Heart left ventricle (tissue), 13 donors: Measurements from ENCODE around the gene ADA.

ENCODE experiments used
- CTCF ChIP-seq, 12 donors: fragments of 200-600 bp; sonication (generic) in 4 of 12; IDR thresholded peaks; one replicate each; pipeline versions ENCODE4 v1.5.0 to v1.8.0; 2018 to 2022; ENCODE audit warnings: antibody characterized with exemption in 12 of 12, mild to moderate bottlenecking in 5 of 12
- POLR2A ChIP-seq, 2 donors: fragments of 450-650 bp; IDR thresholded peaks; one replicate each; pipeline ENCODE4 v1.6.1; 2017; ENCODE audit warnings: antibody characterized with exemption in 2 of 2, mild to moderate bottlenecking in 2 of 2, moderate library complexity in 2 of 2
- donor health status: ischemic (EF 13 %, LVEDD 7.1; RV severe dilation, severe dysfunction).
- donor health status: DM: no; HTN: yes; CAD: no.
- donor health status: DM: no; HTN: no; CAD: no.
- donor health status: ischemic (EF 25% LVEDD 6.9; RV normal size, moderate dysfunction).
- donor health status: ischemic (EF 25% LVEDD 5.7; RV mildly dilated, moderate dysfunction).
- donor health status: ischemic (EF 35%, LVEDD 5.7; RV mildly dilated, moderate dysfunction).
- donor health status: nonischemic (EF 11% LVEDD 7.7; RV severe dilation, severe dysfunction).
- donor health status: DM: yes; HTN: yes; CAD: no.
- donor health status: PGD.
- donor health status: ischemic (EF 29% LVEDD 5.4; RV normal size, mild dysfunction).
- donor health status: nonischemic (EF 23%, LVEDD 6.1; RV moderate dilation, normal function).

DNA sequence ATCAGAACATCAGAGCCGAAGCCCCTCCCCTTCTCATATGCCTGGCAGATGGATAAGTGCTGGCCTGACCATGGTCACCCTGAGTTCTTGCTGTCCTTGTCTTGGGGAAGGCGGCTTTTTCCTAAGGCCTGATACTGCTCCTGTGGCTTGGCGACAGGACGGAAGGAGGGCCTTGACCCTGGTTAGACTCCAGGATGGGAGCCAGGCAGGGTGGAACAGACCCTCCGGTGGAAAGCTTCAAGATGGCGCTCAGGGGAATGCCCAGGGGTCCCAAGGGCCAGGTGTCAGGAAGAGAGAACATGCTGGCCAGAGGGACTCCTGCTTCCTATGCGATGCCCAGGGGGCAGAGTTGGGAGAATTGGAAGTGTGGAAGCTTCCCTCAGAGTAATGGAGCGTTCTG lies 29.6 kb downstream of the ADA start:
- TF ChIP-seq CTCF (IDR thresholded peaks at IDR 0.05) (no peak), POLR2A (IDR thresholded peaks at IDR 0.05) (no peak)
